ENCODE data around the gene CCDC33.

The CCDC33 gene

DNA sequence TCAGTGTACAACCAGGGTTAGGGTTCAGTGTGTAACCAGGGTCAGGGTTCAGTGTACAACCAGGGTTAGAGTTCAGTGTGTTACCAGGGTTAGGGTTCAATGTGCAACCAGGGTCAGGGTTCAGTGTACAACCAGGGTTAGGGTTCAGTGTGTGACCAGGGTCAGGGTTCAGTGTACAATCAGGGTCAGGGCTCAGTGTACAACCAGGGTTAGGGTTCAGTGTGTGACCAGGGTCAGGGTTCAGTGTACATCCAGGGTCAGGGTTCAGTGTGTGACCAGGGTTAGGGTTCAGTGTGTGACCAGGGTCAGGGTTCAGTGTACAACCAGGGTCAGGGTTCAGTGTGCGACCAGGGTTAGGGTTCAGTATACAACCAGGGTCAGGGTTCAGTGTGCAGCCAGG, 98.0 kb downstream of the CCDC33 start:
- peaks cover 9% of the 10 kb centered on the region for H3K4me1 ChIP-seq (ENCODE audit: control insufficient read depth, insufficient read depth, low read length)
- no peaks in the 10 kb centered on the region for H3K9me3 ChIP-seq (ENCODE audit: control insufficient read depth, low read length)
- no peak for DNase-seq (ENCODE audit: low read depth)
- no peak overlapping the region for H3K9ac ChIP-seq (ENCODE audit: low read length)
- no peaks in the 10 kb centered on the region for H3K36me3 ChIP-seq (ENCODE audit: control insufficient read depth, insufficient read depth, low read length, severe bottlenecking)
- no peak overlapping the region for H3K4me3 ChIP-seq (ENCODE audit: low read length)
- no peaks in the 10 kb centered on the region for H3K27me3 ChIP-seq (replicated peaks; ENCODE audit: control insufficient read depth, insufficient read depth, low read length)

DNA sequence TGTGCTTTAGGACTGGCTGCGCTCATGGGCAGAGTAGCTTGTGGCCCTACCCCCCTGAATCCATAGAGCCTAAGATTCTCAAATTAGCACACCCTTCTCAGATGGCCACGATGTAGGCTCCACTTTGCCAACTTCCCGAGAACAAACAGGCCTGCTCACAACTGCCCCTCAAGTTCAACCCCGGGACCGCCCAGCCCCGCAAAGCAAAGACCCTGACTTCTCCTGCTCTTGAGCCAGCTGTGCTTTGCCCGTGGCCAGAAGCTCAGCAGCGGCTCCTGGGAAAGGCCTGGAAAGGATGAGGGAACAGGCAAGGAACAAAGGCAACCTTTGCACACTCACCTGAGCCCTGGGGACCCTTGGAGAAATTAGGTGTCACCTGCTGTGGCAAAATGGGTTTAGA, 99.3 kb downstream of the CCDC33 start:
- no peaks in the 10 kb centered on the region for H3K36me3 ChIP-seq (ENCODE audit: control insufficient read depth, insufficient read depth, low read length, severe bottlenecking)
- H3K4me1 ChIP-seq (ENCODE audit: control insufficient read depth, insufficient read depth, low read length) = peaks cover 20% of the 10 kb centered on the region
- no peaks in the 10 kb centered on the region for H3K27me3 ChIP-seq (replicated peaks; ENCODE audit: control insufficient read depth, insufficient read depth, low read length)
- no peak overlapping the region for H3K9ac ChIP-seq (ENCODE audit: low read length)
- DNase-seq (ENCODE audit: low read depth) = no peak
- H3K4me3 ChIP-seq (ENCODE audit: low read length) = no peak overlapping the region
- no peaks in the 10 kb centered on the region for H3K9me3 ChIP-seq (ENCODE audit: control insufficient read depth, low read length)

DNA sequence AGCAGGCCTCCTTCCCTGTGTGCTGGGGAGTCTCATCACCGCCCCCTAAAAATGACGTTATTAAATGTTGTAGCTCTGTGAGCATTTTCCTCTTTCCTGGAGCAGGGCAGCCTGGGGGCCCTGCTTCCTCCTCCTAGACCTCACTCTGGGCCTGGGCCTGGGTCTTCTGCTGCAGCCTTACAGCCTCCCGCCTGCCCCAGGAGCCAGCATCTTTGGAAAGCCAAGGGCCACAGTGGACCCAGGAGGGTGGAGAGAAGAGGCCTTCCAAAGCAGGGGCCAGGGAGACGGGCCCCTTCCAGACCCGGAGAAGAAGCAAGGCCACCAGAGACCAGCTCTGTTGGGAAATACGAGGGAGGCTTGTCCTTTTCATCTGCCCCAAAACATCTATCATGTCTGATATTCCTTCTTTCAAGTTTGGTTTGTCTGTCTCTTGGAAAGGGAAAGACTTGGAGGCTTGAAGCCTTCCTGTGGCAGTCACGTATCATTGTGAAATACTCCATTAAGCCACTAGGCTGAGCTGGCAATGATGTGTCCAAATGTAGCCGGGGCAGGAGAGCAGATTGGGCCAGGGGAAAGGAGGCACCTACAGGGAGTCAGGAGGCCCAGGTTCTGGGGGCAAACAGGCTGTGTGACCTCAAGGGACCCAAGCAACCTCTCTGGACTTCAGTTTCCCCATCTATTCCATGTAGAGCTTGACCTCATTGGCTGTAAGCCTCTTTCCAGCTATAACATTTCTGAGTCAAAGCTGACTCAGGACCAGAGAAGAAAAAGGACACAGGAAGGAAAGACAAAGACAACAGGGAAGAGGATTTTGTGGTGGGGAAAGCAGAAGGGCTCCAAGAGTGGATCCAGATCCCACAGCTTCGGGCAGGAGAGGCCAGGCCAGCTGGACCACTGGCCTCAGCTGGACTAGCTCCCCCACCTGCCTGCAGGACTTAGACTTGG, 100.2 kb downstream of the CCDC33 start:
- no peak overlapping the region for H3K4me3 ChIP-seq (ENCODE audit: low read length)
- peak overlapping the region; percentile 28 for H3K9ac ChIP-seq (ENCODE audit: low read length)
- H3K4me1 ChIP-seq (ENCODE audit: control insufficient read depth, insufficient read depth, low read length) = peaks cover 26% of the 10 kb centered on the region
- peak; percentile 19 for DNase-seq (ENCODE audit: low read depth)
- H3K27me3 ChIP-seq (replicated peaks; ENCODE audit: control insufficient read depth, insufficient read depth, low read length) = no peaks in the 10 kb centered on the region
- no peaks in the 10 kb centered on the region for H3K9me3 ChIP-seq (ENCODE audit: control insufficient read depth, low read length)
- H3K36me3 ChIP-seq (ENCODE audit: control insufficient read depth, insufficient read depth, low read length, severe bottlenecking) = no peaks in the 10 kb centered on the region

DNA sequence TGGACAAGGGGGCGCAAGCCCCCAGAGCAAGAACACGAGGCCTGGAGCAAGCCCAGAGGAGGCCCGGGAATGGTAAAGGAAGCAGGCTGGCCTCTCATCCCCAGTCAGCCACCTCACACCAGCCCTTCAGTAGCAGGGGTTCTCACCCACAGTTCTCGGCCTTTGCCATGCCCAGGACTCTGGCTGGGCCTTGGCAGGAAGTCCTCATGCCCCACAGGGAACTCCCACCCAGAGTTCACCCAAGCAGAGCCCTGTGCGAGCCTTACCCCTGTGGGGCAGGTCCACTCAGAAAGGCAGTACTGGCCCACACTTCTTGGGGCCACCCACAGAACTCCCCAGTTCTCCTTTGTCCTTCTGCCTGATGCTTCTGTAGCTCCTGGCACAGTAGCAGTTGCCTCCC, 101.0 kb downstream of the CCDC33 start:
- peak overlapping the region; percentile 28 for H3K9ac ChIP-seq (ENCODE audit: low read length)
- no peak for DNase-seq (ENCODE audit: low read depth)
- no peaks in the 10 kb centered on the region for H3K27me3 ChIP-seq (replicated peaks; ENCODE audit: control insufficient read depth, insufficient read depth, low read length)
- no peaks in the 10 kb centered on the region for H3K36me3 ChIP-seq (ENCODE audit: control insufficient read depth, insufficient read depth, low read length, severe bottlenecking)
- peaks cover 26% of the 10 kb centered on the region for H3K4me1 ChIP-seq (ENCODE audit: control insufficient read depth, insufficient read depth, low read length)
- no peak overlapping the region for H3K4me3 ChIP-seq (ENCODE audit: low read length)
- no peaks in the 10 kb centered on the region for H3K9me3 ChIP-seq (ENCODE audit: control insufficient read depth, low read length)

DNA sequence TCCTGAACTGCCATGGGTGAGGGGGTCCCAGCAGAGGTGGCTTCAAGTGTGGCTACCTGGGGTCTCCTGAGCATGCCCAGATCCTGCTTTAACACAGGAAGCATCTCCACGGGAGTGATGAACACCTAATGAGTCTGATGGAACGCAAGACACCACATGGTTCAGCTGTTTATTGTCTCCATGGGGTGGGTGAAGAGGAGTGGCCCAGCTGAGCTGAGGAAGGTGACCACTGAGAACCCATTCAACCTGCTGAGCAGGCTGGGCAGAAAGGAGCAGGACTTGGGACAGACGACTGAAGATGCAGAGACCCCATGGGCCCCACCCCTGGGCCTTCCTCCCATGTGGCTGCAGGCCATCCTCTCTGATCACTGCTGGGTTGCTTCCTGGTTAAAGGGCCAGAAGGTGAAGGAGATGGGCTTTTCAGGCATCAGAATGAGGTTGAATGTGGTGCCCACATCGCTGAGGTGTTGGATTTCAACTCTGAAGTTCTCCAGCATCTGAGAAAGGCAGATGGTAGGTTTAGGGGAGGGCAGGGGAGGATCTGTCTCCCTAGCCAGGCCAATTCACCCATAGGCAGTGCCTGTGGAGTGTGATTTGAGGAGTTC, 101.6 kb downstream of the CCDC33 start:
- no peaks in the 10 kb centered on the region for H3K9me3 ChIP-seq (ENCODE audit: control insufficient read depth, low read length)
- H3K9ac ChIP-seq (ENCODE audit: low read length) = no peak overlapping the region
- DNase-seq (ENCODE audit: low read depth) = no peak
- H3K4me1 ChIP-seq (ENCODE audit: control insufficient read depth, insufficient read depth, low read length) = peaks cover 26% of the 10 kb centered on the region
- H3K4me3 ChIP-seq (ENCODE audit: low read length) = no peak overlapping the region
- H3K27me3 ChIP-seq (replicated peaks; ENCODE audit: control insufficient read depth, insufficient read depth, low read length) = no peaks in the 10 kb centered on the region
- H3K36me3 ChIP-seq (ENCODE audit: control insufficient read depth, insufficient read depth, low read length, severe bottlenecking) = no peaks in the 10 kb centered on the region

DNA sequence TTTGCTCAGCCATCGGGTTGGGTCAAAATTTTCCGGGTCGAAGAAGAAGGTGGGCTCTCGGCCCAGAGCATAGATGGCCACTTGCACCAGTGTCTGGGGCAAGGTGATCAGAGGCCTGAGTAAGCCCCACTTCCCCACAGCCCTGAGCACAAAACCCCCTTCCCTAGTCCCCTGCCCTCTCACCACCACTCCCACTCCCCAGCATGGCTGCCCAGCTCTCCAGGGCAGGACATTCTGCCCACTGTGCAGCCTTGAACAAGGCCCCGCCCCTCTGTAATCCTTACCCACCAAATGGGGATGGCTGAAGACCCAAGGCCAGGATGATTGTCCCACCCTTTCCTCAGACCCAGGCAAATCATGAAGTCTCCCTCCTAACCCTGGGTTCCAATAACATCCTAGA, 102.5 kb downstream of the CCDC33 start:
- no peak overlapping the region for H3K9ac ChIP-seq (ENCODE audit: low read length)
- DNase-seq (ENCODE audit: low read depth) = no peak

DNA sequence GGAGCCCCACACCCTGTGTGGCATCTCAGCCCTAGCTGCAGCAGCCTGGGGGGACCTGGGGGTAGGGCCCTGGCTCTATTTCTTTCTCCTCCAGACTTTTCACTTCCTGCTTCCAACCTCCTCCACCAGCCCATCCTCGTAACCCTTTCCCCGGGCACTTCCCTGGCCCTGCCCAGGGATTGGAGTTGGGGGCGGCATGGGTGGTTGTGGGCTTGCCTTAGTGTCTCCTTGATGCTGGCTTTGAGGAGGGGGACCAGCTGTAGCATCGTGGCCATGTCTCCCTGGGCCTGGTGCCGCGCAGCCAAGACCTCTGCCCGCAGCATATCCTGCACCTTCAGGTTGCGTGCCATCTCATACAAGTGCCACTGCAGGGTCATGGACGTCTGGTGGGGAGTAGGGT, 103.2 kb downstream of the CCDC33 start:
- Histone ChIP-seq H3K27me3 (replicated peaks; ENCODE audit: control insufficient read depth, insufficient read depth, low read length) (no peaks in the 10 kb centered on the region), H3K4me1 (ENCODE audit: control insufficient read depth, insufficient read depth, low read length) (peaks cover 26% of the 10 kb centered on the region), H3K9ac (ENCODE audit: low read length) (no peak overlapping the region), H3K9me3 (ENCODE audit: control insufficient read depth, low read length) (no peaks in the 10 kb centered on the region), H3K36me3 (ENCODE audit: control insufficient read depth, insufficient read depth, low read length, severe bottlenecking) (no peaks in the 10 kb centered on the region), H3K4me3 (ENCODE audit: low read length) (no peak overlapping the region)
- no peak for DNase-seq (ENCODE audit: low read depth)

More for the DNA sequence above, 102.5 kb downstream of the CCDC33 start:
- H3K4me1 ChIP-seq (ENCODE audit: control insufficient read depth, insufficient read depth, low read length) = peaks cover 26% of the 10 kb centered on the region
- no peaks in the 10 kb centered on the region for H3K9me3 ChIP-seq (ENCODE audit: control insufficient read depth, low read length)
- H3K27me3 ChIP-seq (replicated peaks; ENCODE audit: control insufficient read depth, insufficient read depth, low read length) = no peaks in the 10 kb centered on the region
- H3K4me3 ChIP-seq (ENCODE audit: low read length) = no peak overlapping the region
- no peaks in the 10 kb centered on the region for H3K36me3 ChIP-seq (ENCODE audit: control insufficient read depth, insufficient read depth, low read length, severe bottlenecking)

DNA sequence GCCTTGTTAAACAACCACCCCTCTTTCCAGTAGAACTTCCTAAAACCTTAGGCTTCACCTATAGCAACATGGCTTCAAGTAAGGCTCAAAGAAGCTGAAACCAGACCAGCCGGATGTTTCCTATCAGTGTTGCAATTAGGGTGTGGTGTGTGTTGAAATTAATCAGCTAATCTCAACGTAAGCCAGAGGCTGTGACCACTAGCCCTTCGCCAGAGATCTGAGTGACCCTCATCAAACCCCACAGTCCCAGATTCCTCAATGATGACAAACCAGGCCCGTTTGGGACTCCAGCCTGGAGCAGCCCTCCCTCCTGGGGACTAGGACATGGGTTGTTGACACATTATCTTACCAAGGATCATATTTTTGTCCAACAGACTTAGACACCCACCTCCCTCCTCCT, 104.0 kb downstream of the CCDC33 start:
- Histone ChIP-seq H3K27me3 (replicated peaks; ENCODE audit: control insufficient read depth, insufficient read depth, low read length) (no peaks in the 10 kb centered on the region), H3K4me1 (ENCODE audit: control insufficient read depth, insufficient read depth, low read length) (peaks cover 26% of the 10 kb centered on the region), H3K9ac (ENCODE audit: low read length) (no peak overlapping the region), H3K9me3 (ENCODE audit: control insufficient read depth, low read length) (no peaks in the 10 kb centered on the region), H3K4me3 (ENCODE audit: low read length) (no peak overlapping the region), H3K36me3 (ENCODE audit: control insufficient read depth, insufficient read depth, low read length, severe bottlenecking) (no peaks in the 10 kb centered on the region)
- peak; percentile 15 for DNase-seq (ENCODE audit: low read depth)

DNA sequence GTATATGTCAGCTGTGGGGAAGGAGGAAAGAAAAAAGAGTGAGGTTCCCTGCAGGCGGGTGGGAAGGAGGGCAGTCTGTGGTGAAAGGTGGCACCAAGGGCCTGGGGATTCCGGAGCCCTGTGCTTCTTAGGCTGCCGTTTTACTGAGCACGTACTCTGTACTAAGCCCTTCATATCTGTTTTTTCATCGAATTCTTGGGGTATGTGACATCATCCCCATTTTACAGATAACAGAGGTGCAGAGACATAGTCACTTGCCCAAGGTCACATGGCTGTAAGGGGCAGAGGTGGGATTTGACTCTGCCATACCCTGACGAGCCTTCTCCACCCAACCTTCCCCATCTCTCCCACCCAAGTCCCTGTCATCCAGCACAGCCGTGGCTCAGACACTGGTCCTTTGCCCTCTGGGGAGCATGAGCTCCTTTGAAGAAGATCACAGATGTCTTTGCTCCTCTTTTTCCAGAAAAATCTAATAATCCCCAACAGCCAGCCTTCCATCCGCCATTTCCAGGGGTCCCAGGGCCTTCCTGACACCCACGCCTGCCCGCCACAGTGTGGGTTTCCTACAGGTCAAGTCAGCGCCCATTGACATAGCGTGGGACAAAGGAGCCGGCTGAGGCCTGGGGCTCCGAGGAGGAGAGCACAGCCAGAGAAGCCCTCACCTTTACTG, 107.1 kb downstream of the CCDC33 start:
- DNase-seq (ENCODE audit: low read depth) = no peak
- no peaks in the 10 kb centered on the region for H3K9me3 ChIP-seq (ENCODE audit: control insufficient read depth, low read length)
- H3K27me3 ChIP-seq (replicated peaks; ENCODE audit: control insufficient read depth, insufficient read depth, low read length) = no peaks in the 10 kb centered on the region
- H3K36me3 ChIP-seq (ENCODE audit: control insufficient read depth, insufficient read depth, low read length, severe bottlenecking) = no peaks in the 10 kb centered on the region
- peaks cover 17% of the 10 kb centered on the region for H3K4me1 ChIP-seq (ENCODE audit: control insufficient read depth, insufficient read depth, low read length)
- H3K4me3 ChIP-seq (ENCODE audit: low read length) = no peak overlapping the region
- H3K9ac ChIP-seq (ENCODE audit: low read length) = no peak overlapping the region

DNA sequence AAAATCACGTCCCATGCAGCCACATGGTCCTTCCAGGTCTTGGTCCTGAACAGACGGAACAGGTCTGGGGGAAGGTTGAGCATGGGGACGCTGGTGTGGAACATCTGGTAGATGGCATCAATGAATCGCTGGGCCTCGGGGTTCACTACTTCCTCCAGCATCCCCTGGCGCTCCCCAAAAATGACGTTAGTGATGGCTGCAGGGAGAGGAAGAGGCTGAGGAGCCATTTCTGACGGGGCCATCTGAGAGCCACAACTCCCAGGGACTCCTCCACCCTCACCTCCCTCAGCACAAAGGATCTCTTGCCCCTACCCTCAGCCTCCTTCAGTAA, 107.6 kb downstream of the CCDC33 start:
- Histone ChIP-seq H3K27me3 (replicated peaks; ENCODE audit: control insufficient read depth, insufficient read depth, low read length) (no peaks in the 10 kb centered on the region), H3K9ac (ENCODE audit: low read length) (no peak overlapping the region), H3K4me1 (ENCODE audit: control insufficient read depth, insufficient read depth, low read length) (peaks cover 17% of the 10 kb centered on the region), H3K36me3 (ENCODE audit: control insufficient read depth, insufficient read depth, low read length, severe bottlenecking) (no peaks in the 10 kb centered on the region), H3K9me3 (ENCODE audit: control insufficient read depth, low read length) (no peaks in the 10 kb centered on the region), H3K4me3 (ENCODE audit: low read length) (no peak overlapping the region)
- DNase-seq (ENCODE audit: low read depth) = no peak

DNA sequence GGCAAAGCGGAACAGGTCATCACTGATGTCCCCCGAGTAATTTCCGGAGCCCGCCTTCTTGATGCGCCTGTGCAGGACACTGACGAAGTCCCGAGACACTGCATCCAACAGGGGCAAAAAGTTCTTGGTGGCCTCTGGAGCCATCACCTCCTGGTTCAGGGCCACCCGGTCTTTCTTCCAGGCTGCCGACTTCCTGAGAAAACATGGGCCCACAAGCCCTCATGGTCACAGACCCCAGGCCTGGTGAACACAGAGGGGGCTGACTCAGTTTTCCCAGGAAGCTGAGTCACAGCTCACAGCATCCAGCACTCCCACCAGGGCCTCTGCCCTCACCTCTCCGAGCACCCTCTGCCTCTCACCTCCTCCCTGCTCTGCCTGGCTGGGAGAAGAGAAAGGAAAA, 108.9 kb downstream of the CCDC33 start:
- no peak for DNase-seq (ENCODE audit: low read depth)
- no peak overlapping the region for H3K4me3 ChIP-seq (ENCODE audit: low read length)

More for the DNA sequence above, 108.9 kb downstream of the CCDC33 start:
- H3K9ac ChIP-seq (ENCODE audit: low read length) = no peak overlapping the region
- peaks cover 9% of the 10 kb centered on the region for H3K4me1 ChIP-seq (ENCODE audit: control insufficient read depth, insufficient read depth, low read length)
- no peaks in the 10 kb centered on the region for H3K36me3 ChIP-seq (ENCODE audit: control insufficient read depth, insufficient read depth, low read length, severe bottlenecking)
- H3K27me3 ChIP-seq (replicated peaks; ENCODE audit: control insufficient read depth, insufficient read depth, low read length) = no peaks in the 10 kb centered on the region
- no peaks in the 10 kb centered on the region for H3K9me3 ChIP-seq (ENCODE audit: control insufficient read depth, low read length)

Data from adipocyte (in vitro differentiated cells).